GM12878 (cell line): Measurements from ENCODE around the gene CMSS1. TPM values are rescaled to one million over a fixed set of nuclear protein-coding genes. Genes with fewer than 3 reads are reported as not detected.
A peak's percentile ranks its signal among the peaks of the same experiment; 100 is the strongest.

ENCODE experiments used
- E2F4 ChIP-seq: IDR thresholded peaks from 2 replicates; pipeline ENCODE4 v1.6.1; 2012; ENCODE audit warnings: low read depth, low read length, improper control_type of control experiment
- E2F8 ChIP-seq: fragments of 450-650 bp; IDR thresholded peaks from 2 replicates; pipeline ENCODE4 v1.6.1; 2018; ENCODE audit warnings: mild to moderate bottlenecking, low read depth, moderate library complexity; ENCODE audit not compliant: partially characterized antibody
- E4F1 ChIP-seq: fragments of 450-650 bp; IDR thresholded peaks from 2 replicates; pipeline ENCODE4 v1.6.1; 2018; ENCODE audit warnings: borderline replicate concordance, mild to moderate bottlenecking; ENCODE audit not compliant: partially characterized antibody
- EED ChIP-seq: sonication (generic); IDR thresholded peaks from 2 replicates; pipeline ENCODE4 v1.6.1; 2016; ENCODE audit warnings: antibody characterized with exemption, low read depth
- IRF4 ChIP-seq: IDR thresholded peaks from 2 replicates; pipeline ENCODE4 v1.6.1; 2011; ENCODE audit warnings: low read depth, low read length
- JUNB ChIP-seq: IDR thresholded peaks from 2 replicates; pipeline ENCODE4 v1.6.1; 2016; ENCODE audit warnings: antibody characterized with exemption, mild to moderate bottlenecking
- MEF2A ChIP-seq: IDR thresholded peaks from 2 replicates; pipeline ENCODE4 v1.6.1; 2011; ENCODE audit warnings: low read depth, mild to moderate bottlenecking, low read length, moderate library complexity; ENCODE audit not compliant: insufficient read depth
- MTA3 ChIP-seq: IDR thresholded peaks from 2 replicates; pipeline ENCODE4 v1.6.1; 2012; ENCODE audit warnings: low read length, inconsistent platforms, borderline replicate concordance
- NBN ChIP-seq: fragments of 450-650 bp; IDR thresholded peaks from 2 replicates; pipeline ENCODE4 v1.6.1; 2016
- NR2F1 ChIP-seq: fragments of 450-650 bp; conservative IDR thresholded peaks from 2 replicates; pipeline ENCODE4 v1.6.1; 2017; ENCODE audit warnings: mild to moderate bottlenecking
- NRF1 ChIP-seq: conservative IDR thresholded peaks from 2 replicates; pipeline ENCODE4 v1.6.1; 2011; ENCODE audit warnings: mild to moderate bottlenecking, low read depth, low read length, improper control_type of control experiment
- PAX8 ChIP-seq: fragments of 450-650 bp; IDR thresholded peaks from 2 replicates; pipeline ENCODE4 v1.6.1; 2017; ENCODE audit warnings: mild to moderate bottlenecking, moderate library complexity
- RAD21 ChIP-seq: IDR thresholded peaks from 2 replicates; pipeline ENCODE4 v1.6.1; 2011; ENCODE audit warnings: mild to moderate bottlenecking, low read depth, low read length, moderate library complexity; ENCODE audit not compliant: insufficient read depth
- RCOR1 ChIP-seq: conservative IDR thresholded peaks from 2 replicates; pipeline ENCODE4 v1.6.1; 2012; ENCODE audit warnings: low read depth, low read length, improper control_type of control experiment
- RELA ChIP-seq: fragments of 450-650 bp; IDR thresholded peaks from 2 replicates; pipeline ENCODE4 v1.8.0; 2014; ENCODE audit warnings: borderline replicate concordance; ENCODE audit not compliant: partially characterized antibody
- RELB ChIP-seq: fragments of 450-650 bp; IDR thresholded peaks from 2 replicates; pipeline ENCODE4 v1.6.1; 2017; ENCODE audit warnings: low read depth, mild to moderate bottlenecking, moderate library complexity
- SRF ChIP-seq, 2 experiments: IDR thresholded peaks; 2 replicates each; pipeline ENCODE4 v1.6.1; 2011; ENCODE audit warnings: low read depth in 2 of 2, low read length in 2 of 2, mild to moderate bottlenecking in 1 of 2, moderate library complexity in 1 of 2
- TAF1 ChIP-seq: IDR thresholded peaks from 2 replicates; pipeline ENCODE4 v1.6.1; 2011; ENCODE audit warnings: mild to moderate bottlenecking, low read depth, low read length, borderline replicate concordance
- TBL1XR1 ChIP-seq: IDR thresholded peaks from 2 replicates; pipeline ENCODE4 v1.6.1; 2012; ENCODE audit warnings: low read depth, low read length, improper control_type of control experiment
- USF1 ChIP-seq: IDR thresholded peaks from 2 replicates; pipeline ENCODE4 v1.6.1; 2011; ENCODE audit warnings: borderline replicate concordance, low read depth, mild to moderate bottlenecking, moderate library complexity, mixed read lengths, low read length; ENCODE audit not compliant: insufficient read depth; ENCODE audit errors: extremely low read length
- YBX1 ChIP-seq: fragments of 450-650 bp; IDR thresholded peaks from 2 replicates; pipeline ENCODE4 v1.6.1; 2016; ENCODE audit warnings: antibody characterized with exemption
- ZNF384 ChIP-seq: IDR thresholded peaks from 2 replicates; pipeline ENCODE4 v1.6.1; 2012; ENCODE audit warnings: low read depth, mild to moderate bottlenecking, low read length, improper control_type of control experiment, borderline replicate concordance
- ZNF622 ChIP-seq: fragments of 450-650 bp; IDR thresholded peaks from 2 replicates; pipeline ENCODE4 v1.6.1; 2017; ENCODE audit warnings: mild to moderate bottlenecking, inconsistent platforms
- polyA plus RNA-seq, 11 experiments: library from polyadenylated mRNA; depleted of rRNA in 4 of 11; unstranded in 6 of 11; stranded (reverse) in 5 of 11; fragments of >200 nt; fragmentation: Nextera tagmentation in 4 of 11; fragmentation: Illumina TruSeq in 1 of 11; extraction: Ambion mirVana in 4 of 11; extraction: Trizol in 1 of 11; gene quantifications; 1 replicate in 1 of 11; 2 replicates in 10 of 11; pipeline versions ENCODE4 v1.2.1 to v1.2.3, GENCODE V29; 2011 to 2016; ENCODE audit warnings: inconsistent platforms in 2 of 11, missing spikeins in 2 of 11, low read depth in 1 of 11
- total RNA-seq, 4 experiments: library from RNA; depleted of rRNA in 3 of 4; stranded (reverse); fragments of >200 nt in 3 of 4; fragmentation: Illumina TruSeq in 1 of 4; extraction: Trizol in 1 of 4; gene quantifications; 2 replicates each; pipeline versions ENCODE4 v1.2.1 to v1.2.3, GENCODE V29; 2013 to 2021

Gene CMSS1
- total and polyA plus RNA-seq, 10 of the 15 experiments (the other 5 are each of a cell fraction or from before 2014, with no cell fraction given) = 31.0 to 118 (median 70.1) TPM

GRCh38 chr3:100073714-100074307 is 256.1 kb downstream of the CMSS1 start (continued):
- TF ChIP-seq E4F1 = no peak
- TF ChIP-seq SRF (IDR thresholded peaks at IDR 0.05; ENCODE audit: low read depth in 2 of 2, low read length in 2 of 2) = no peak
- TF ChIP-seq ZNF622 = no peak
- no peak for TF ChIP-seq YBX1
- no peak for TF ChIP-seq NBN
- TF ChIP-seq MTA3 = peak; percentile 94; the same call in 1 of the 2 replicates
- peak; percentile 65; the same call in 1 of the 2 replicates for TF ChIP-seq EED
- TF ChIP-seq PAX8 = no peak
- 0 out of 2 replicates have a peak, but pooled peaks have one; percentile 4 for TF ChIP-seq TAF1
- 0 out of 2 replicates have a peak, but pooled peaks have one; percentile 27 for TF ChIP-seq TBL1XR1
- TF ChIP-seq JUNB = no peak
- no peak for TF ChIP-seq RELA
- TF ChIP-seq E2F4 = no peak
- no peak for TF ChIP-seq NRF1
- TF ChIP-seq USF1 = no peak
- no peak for TF ChIP-seq IRF4
- no peak for TF ChIP-seq E2F8
- no peak for TF ChIP-seq RELB
- TF ChIP-seq RCOR1 = no peak
- no peak for TF ChIP-seq ZNF384
- TF ChIP-seq RAD21 = no peak
- 0 out of 2 replicates have a peak, but pooled peaks have one; percentile 8 for TF ChIP-seq MEF2A
- no peak for TF ChIP-seq NR2F1
